ENCODE measurements around the gene KHNYN.
A peak's percentile ranks its signal among the peaks of the same experiment; 100 is the strongest.

KHNYN gene

DNA sequence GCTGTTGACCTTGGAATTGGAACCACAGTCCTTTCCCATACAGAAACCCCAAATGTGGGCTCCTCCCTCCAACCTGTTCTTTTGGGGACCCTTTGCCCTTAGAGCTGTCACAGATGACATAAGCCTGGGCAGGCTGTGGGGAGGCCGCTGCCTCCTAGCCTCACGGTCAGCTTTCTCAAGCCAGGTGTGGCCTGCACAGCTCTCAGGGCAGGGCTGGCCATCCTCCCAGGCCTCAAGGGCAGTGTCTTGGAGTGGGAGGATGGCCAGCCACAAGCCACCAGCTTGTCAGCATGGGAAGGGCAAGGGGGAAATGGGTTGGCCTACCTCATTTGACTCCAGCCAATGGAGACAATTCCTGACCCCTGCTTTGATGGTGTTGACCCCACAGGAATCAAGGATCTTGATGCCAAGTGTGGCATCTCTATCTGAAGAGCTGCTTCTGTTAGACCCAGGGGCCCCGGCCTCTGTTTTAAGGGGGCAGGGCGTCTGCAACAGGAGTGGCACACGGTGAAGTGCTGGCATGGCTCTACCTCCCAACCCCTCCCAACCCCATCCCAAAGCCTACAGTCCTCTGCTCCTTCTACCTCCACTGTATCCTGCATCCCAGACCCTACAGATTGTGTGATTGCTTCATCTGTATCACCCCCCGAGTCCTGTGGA, 11.8 kb upstream of the KHNYN start:
- H3K4me3 ChIP-seq (ENCODE audit: low read length) = no peak overlapping the region
- no peak for DNase-seq (ENCODE audit: low read depth, low spot score)

DNA sequence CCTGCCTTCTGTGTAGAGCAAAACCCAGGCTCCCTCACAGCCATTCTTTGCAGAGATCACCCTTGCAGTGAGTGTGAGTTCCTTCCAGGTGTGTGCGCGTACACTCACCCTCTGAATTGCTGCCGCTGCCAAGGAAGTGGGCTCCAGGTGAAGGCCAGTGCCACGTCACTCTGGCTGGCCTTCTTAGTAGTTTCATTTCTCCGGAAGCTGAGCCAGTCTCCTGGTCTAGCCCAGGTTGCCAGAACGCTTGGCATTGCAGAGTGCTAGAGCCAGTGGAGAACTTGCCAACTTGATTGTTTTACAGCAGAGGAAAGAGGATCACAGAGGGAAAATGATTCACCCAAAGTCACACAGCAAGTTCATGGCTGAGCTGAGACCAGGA, 11.3 kb upstream of the KHNYN start:
- no peak for DNase-seq (ENCODE audit: low read depth, low spot score)
- H3K4me3 ChIP-seq (ENCODE audit: low read length) = no peak overlapping the region

DNA sequence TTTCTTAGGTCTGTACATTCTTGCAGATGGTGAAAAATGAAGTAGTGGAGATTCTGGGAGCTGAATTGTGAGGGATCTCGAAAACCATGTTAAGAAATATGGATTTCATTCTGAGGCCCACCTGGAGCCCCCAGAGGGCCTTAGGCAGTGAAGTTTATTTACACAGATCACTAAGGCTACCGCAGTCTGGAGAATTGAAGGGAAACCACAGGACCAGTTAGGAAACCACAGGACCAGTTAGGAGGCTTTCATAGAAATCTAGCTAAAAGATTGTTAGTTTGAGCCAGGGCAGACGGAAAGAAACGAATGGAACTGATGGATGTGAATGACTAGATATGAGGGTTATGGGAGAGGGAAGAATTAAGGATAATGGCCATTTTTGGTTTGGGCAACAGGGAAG, 7.5 kb upstream of the KHNYN start:
- DNase-seq (ENCODE audit: low read depth, low spot score) = peak; percentile 51
- H3K4me3 ChIP-seq (ENCODE audit: low read length) = no peak overlapping the region

DNA sequence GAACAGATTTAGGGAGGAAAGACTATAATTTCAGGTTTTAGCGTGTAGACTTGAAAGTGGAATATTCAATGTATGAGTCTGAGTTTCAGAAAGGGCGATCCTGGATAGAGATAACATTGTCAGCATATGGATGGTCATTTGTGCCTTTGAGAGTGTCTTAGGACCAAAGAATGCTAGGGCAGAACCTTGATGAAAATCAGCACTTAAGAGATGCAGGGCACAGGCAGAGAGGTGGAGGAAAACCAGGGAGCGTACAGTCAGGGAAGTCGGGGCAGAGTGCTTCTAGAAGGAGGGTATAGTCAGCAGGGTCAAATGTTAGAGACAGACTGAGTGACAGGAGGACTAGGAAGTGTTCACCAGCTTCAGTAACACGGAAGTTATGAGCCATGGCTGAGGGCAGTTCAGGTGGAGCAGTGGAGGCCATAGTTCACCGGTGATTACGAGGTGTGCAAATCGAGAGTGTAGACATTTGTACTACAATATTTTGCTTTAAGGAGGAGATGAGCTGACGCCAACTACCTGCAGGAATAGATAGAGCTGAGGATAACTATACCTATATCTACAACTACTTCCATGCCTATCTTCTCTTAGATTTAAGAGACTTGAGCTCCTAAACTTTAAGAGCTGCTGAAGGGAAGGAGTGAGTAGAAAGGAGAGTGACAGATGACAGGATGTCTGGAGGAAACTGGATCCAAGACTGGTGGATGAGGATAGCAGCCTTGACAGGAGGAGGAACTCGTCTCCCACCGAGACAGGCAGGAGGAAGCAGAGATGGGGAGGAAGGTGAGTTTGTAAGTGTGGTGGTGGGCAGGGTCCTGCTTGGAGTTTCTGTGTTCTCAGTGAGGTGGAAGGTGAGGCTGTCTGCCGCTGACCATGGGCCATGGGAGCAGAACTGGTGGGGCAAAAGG, 6.8 kb upstream of the KHNYN start:
- no peak for DNase-seq (ENCODE audit: low read depth, low spot score)
- H3K4me3 ChIP-seq (ENCODE audit: low read length) = no peak overlapping the region

DNA sequence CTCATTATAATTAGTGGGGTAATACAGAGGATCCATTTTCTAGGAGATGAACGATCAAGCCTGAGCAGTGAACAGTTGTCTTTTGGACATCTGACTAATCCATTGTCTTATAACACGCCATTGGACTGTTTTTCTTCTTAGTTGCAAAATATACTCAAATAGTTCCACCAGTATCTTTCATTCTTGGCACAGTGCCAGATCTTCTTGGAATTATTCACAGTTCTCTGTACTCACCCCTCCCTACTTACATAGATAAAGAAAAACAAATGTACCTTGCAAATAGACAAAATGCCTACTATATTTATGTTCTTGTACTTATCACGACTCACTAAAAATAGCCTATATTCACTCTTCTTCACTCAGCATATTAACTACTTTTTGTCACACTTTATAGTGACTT, 4.0 kb upstream of the KHNYN start:
- no peak overlapping the region for H3K4me3 ChIP-seq (ENCODE audit: low read length)
- no peak for DNase-seq (ENCODE audit: low read depth, low spot score)

DNA sequence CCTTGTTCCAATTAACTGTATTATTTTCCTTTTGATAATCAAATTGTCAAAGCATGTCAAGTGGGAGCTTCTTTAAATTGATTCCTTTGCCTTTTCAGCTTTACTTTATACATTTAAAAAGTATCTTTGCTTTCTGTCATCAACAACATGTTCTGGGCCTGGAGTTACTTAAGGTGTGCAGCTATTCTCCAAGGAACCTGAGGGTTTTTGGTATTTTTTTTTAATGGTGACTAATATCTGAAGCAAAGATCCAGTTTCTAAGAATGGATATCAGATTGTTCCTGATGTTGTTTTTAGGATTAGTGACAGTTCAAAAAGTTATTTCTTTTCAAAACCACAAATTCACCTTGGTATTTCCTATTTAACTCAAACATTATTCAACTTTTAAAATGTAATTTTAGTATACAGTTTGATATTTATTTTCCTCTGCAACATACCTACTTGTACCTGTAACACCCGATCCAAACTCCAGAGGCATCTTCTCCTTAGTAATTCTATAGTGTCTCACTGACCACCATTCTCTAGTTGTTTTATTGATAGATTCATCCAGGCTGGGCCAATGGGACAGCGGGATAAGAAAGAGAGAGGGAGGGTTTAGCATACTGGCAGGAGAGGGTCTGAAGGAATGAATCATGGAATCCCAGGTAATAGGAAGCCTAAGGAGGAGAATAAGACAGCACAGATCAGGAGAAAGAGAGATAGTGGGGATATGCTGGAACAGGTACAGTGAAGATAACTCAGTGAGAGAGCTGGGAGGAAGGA, 3.4 kb upstream of the KHNYN start:
- no peak overlapping the region for H3K4me3 ChIP-seq (ENCODE audit: low read length)
- no peak for DNase-seq (ENCODE audit: low read depth, low spot score)

DNA sequence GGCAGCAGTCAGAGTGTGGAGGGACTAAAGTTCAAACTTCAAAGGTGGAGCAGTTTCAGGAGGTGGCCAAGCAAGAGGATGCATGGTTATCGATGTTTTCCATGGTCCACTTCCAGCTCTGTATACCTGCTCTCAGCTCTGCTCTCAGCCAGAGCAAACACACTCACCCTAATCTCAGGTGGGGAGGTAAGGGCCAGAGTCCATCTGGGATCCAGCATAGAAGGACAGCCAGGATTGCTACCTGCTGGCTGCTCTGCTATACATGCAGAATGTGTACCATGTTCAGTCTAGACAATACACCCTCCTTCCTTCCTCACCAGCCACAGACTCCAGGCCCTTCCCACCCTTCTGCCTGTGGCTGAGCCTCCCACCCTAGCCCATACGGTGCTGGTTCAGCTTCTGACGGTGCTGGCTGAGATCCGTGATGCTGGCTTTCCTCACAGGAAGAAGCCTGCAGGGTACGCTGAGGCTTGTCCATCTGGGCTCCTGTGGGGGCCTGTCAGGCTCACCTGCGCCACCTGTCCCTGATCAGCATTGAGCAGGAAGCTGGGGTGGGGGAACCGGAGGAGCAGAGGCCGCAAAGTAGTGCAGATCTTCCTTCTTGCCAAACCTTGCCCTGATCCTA, 2.7 kb upstream of the KHNYN start:
- H3K4me3 ChIP-seq (ENCODE audit: low read length) = no peak overlapping the region
- DNase-seq (ENCODE audit: low read depth, low spot score) = peak; percentile 49

DNA sequence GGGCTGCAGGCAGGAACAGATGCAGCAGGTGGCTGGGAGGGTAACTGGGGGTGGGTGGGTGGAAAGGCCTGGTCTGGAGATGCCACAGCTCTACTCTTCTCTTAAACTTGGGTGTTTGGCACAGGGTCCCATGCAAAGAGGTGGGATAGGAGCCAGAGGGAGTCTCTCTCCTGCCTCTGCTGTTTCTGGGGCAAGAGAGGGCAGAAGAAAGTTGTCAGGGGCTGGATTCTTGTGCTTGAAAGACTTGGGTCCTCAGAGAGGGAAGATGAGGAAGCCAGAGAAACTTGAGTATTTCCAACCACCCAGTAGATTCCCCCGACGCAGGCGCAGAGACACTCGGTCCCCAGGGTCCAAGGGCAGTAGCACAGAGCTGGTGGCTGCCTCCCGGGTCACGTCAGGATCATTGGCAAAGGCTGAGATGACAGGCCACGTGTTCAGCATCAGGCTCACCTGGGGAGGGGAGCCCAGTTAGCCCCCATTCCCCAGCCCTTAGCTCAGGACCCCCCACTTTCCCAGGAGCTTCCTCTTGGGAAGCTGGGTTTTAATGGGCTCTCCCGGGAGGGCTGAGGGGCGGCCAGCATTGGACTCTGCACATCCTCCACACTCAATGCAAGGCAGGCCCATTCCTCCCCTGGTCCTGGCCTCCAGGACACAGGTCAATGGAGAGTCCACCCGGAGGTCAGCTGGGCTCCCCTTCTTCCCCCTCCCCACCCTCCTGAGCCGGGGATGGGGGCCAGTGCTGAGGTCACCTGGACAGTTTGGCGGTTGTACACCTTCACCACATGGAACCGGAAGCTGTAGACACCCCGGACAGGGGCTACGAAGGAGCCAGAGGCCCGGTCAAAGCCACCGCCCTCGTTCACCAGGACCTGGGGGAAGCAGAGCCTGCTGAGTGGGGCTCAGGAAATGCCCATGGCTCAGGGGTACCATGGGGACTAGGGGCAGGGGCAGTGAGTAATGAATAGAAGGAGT, 1.9 kb upstream of the KHNYN start:
- no peak overlapping the region for H3K4me3 ChIP-seq (ENCODE audit: low read length)
- no peak for DNase-seq (ENCODE audit: low read depth, low spot score)

DNA sequence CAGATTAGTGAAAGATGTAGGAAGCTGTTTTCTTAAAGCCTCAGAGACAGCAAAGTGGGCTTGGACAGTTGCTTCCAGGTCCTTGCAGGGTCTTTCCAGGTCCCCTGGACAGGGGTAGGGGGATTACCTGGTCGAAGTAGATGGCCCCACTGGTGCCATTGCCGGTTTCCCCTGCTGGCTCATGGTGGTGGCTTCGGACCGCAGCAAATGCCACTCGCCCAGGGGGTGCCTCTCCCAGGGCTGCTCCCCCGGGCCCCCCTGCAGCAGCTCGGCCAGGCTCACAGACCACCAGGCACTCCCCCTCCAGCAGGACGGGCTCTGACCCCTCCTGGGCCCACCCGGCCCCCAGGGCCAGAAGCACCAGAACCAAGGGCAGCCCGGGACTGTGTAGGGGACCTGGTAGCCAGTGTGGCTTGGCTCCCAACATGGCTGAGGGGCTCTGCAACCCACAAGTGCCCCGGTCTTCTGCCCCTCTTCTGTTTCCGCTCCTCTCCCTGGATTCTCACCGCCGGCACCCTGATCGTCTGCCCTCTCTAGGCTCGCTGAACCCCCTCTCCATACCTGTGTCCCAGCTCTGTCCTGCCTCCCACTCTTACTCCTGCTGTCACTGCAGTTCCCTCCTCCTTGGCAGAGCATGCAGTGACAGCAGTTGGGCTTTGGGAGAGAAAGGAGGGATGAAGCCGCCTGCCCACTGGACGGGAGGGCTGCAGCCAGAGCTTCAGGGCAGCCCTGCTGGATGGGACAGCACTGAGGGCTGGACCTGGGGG, 943 bp upstream of the KHNYN start:
- peak overlapping the region; percentile 83 for H3K4me3 ChIP-seq (ENCODE audit: low read length)
- DNase-seq (ENCODE audit: low read depth, low spot score) = no peak

GRCh38 chr14:24430143-24430681, 458 bp downstream of the KHNYN start:
- DNase-seq (ENCODE audit: low read depth, low spot score) = no peak
- H3K4me3 ChIP-seq (ENCODE audit: low read length) = peak overlapping the region; percentile 83

DNA sequence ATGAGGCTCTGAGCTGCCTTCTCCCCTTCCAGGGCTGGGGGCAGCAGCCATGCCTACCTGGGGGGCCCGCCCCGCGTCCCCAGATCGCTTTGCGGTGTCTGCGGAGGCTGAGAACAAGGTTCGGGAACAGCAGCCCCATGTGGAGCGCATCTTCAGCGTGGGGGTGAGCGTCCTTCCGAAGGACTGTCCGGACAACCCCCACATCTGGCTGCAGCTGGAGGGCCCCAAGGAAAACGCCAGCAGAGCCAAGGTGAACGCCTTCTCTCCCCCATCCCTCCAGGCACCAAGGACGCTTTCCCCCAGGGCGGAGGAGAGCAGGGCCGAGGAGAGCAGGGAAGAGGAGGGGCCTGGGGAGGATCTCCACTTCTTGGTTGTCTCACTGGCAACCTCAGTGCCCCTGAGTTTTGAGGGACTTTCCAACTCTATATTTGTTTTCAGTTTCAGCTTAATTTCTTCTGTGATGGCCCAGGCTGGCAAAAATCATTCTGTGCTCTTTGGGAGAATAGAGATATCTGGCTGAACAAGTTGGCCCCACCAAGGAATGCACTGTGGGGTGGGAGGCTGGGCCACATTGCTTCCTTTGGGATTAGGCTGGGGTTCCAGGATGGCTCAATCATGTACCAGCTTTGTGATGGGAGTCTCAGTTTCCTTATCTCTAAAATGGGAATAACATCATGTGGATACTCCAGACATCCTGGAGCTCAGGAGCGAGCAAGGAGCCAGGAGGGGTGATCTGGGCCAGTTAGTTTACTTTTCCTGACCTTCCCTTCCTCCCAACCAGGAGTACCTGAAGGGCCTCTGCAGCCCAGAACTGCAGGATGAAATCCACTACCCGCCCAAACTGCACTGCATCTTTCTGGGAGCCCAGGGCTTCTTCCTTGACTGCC, 1.2 kb downstream of the KHNYN start:
- H3K4me3 ChIP-seq (ENCODE audit: low read length) = peak overlapping the region; percentile 83
- no peak for DNase-seq (ENCODE audit: low read depth, low spot score)

DNA sequence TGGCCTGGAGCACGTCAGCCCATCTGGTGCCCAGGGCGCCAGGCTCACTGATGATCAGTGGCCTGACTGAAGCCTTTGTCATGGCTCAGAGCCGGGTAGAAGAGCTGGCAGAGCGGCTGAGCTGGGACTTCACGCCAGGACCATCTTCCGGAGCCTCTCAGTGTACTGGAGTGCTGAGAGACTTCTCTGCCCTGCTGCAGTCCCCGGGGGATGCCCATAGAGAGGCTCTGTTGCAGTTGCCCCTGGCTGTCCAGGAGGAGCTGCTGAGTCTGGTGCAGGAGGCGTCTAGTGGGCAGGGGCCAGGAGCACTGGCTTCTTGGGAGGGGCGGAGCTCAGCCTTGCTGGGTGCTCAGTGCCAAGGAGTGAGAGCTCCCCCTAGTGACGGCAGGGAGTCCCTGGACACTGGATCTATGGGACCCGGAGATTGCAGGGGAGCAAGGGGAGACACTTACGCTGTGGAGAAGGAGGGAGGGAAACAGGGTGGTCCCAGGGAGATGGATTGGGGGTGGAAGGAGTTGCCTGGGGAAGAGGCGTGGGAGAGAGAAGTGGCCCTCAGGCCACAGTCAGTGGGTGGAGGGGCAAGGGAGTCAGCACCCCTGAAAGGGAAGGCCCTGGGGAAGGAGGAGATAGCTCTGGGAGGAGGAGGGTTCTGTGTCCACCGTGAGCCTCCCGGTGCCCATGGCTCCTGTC, 2.0 kb downstream of the KHNYN start:
- DNase-seq (ENCODE audit: low read depth, low spot score) = peak; percentile 86
- no peak overlapping the region; the same call in 1 of the 2 replicates for H3K4me3 ChIP-seq (ENCODE audit: low read length)

- no peak overlapping the region for H3K4me3 ChIP-seq (ENCODE audit: low read length)
- DNase-seq (ENCODE audit: low read depth, low spot score) = no peak
Measured at GRCh38 chr14:24432259-24433131, 2.7 kb downstream of the KHNYN start.

- DNase-seq (ENCODE audit: low read depth, low spot score) = no peak
- no peak overlapping the region for H3K4me3 ChIP-seq (ENCODE audit: low read length)
Measured at GRCh38 chr14:24434036-24434435, 4.3 kb downstream of the KHNYN start.

- DNase-seq (ENCODE audit: low read depth, low spot score) = no peak
Measured at GRCh38 chr14:24434676-24435075, 4.9 kb downstream of the KHNYN start.

More at GRCh38 chr14:24434676-24435075, 4.9 kb downstream of the KHNYN start:
- H3K4me3 ChIP-seq (ENCODE audit: low read length) = no peak overlapping the region
